Endothelial cell of umbilical vein (primary cell): ENCODE results near the gene CARMIL1. TPM values are rescaled to one million over a fixed set of nuclear protein-coding genes. Genes with fewer than 3 reads are reported as not detected.

Source experiments
- BruUV-seq: library from RNA; stranded (reverse); fragments of 400-500 nt; replicated peaks from 2 replicates; lab custom pipeline; 2021; lab: Mats Ljungman, UMichigan
- CTCF ChIA-PET: fragments of 300-600, 350-600 bp; sonication (Branson Sonifier 250); formaldehyde crosslinking; loops from one replicate; lab custom pipeline; 2021; ENCODE audit warnings: antibody characterized with exemption, inconsistent platforms; lab: Charles Lee
- POLR2A ChIA-PET: fragments of 300-600, 350-600 bp; sonication (Branson Sonifier 250); formaldehyde crosslinking; loops from one replicate; lab custom pipeline; 2021; ENCODE audit warnings: antibody characterized with exemption, inconsistent platforms; lab: Charles Lee
- DNase-seq: peaks from one replicate; pipeline ENCODE4 v3.0.0-alpha.2; 2011; ENCODE audit warnings: low read depth, low spot score
- FAIRE-seq: peaks from 2 replicates; lab custom pipeline; 2011; peaks lifted over from hg19 to GRCh38; lab: Jason Lieb, UNC
- H2AFZ ChIP-seq: 2 replicates; pipeline ENCODE4 v1.6.0; 2012; ENCODE audit warnings: low read depth, low read length, control low read depth, inconsistent platforms
- H3K27ac ChIP-seq: 2 replicates; pipeline ENCODE4 v1.5.1; 2011; ENCODE audit warnings: low read depth, mild to moderate bottlenecking, control low read depth, low read length, moderate library complexity; ENCODE audit not compliant: insufficient read depth
- H3K27me3 ChIP-seq, 2 experiments: 2 replicates each; pipeline versions ENCODE4 v1.6.0 to v1.6.1; 2011; ENCODE audit warnings: low read length in 2 of 2, mixed read lengths in 1 of 2; ENCODE audit not compliant: control insufficient read depth in 2 of 2, insufficient read depth in 2 of 2
- H3K36me3 ChIP-seq, 2 experiments: 2 replicates in 1 of 2; 3 replicates in 1 of 2; pipeline ENCODE4 v1.5.1; 2011; ENCODE audit warnings: low read length in 2 of 2, mild to moderate bottlenecking in 1 of 2, moderate library complexity in 1 of 2; ENCODE audit not compliant: control insufficient read depth in 2 of 2, insufficient read depth in 2 of 2; ENCODE audit errors: extremely low read depth in 1 of 2
- H3K4me1 ChIP-seq: 3 replicates; pipeline ENCODE4 v1.5.1; 2011; ENCODE audit warnings: mild to moderate bottlenecking, low read length; ENCODE audit not compliant: control insufficient read depth, insufficient read depth; ENCODE audit errors: extremely low read depth
- H3K4me2 ChIP-seq: 2 replicates; pipeline ENCODE4 v1.6.1; 2011; ENCODE audit warnings: low read length, control low read depth, mixed read lengths; ENCODE audit not compliant: insufficient read depth
- H3K4me3 ChIP-seq, 3 experiments: fragments of 200-600 bp in 1 of 3; sonication (generic), shearing (Covaris generic) in 1 of 3; replicated peaks in 1 of 3; 2 replicates each; pipeline ENCODE4 v1.5.1; 2011 to 2016; ENCODE audit warnings: control low read depth in 3 of 3, low read length in 3 of 3, mild to moderate bottlenecking in 2 of 3, inconsistent platforms in 1 of 3, low read depth in 1 of 3, moderate library complexity in 1 of 3; ENCODE audit not compliant: insufficient read depth in 1 of 3
- H3K79me2 ChIP-seq: 2 replicates; pipeline ENCODE4 v1.6.0; 2012; ENCODE audit warnings: low read length, inconsistent platforms; ENCODE audit not compliant: control insufficient read depth, insufficient read depth
- H3K9ac ChIP-seq: replicated peaks from 2 replicates; pipeline ENCODE3; 2011; ENCODE audit warnings: low read length, control low read depth; ENCODE audit not compliant: insufficient read depth; ENCODE audit errors: extremely low read depth
- H3K9me1 ChIP-seq: replicated peaks from 3 replicates; pipeline ENCODE4 v1.6.0; 2011; ENCODE audit warnings: mild to moderate bottlenecking, low read length; ENCODE audit not compliant: control insufficient read depth, insufficient read depth; ENCODE audit errors: extremely low read depth
- H3K9me3 ChIP-seq: replicated peaks from 2 replicates; pipeline ENCODE4 v1.5.1; 2012; ENCODE audit warnings: low read length, inconsistent platforms; ENCODE audit not compliant: control insufficient read depth, insufficient read depth
- H4K20me1 ChIP-seq: replicated peaks from 2 replicates; pipeline ENCODE3; 2011; ENCODE audit warnings: mild to moderate bottlenecking, low read length; ENCODE audit not compliant: control insufficient read depth, insufficient read depth; ENCODE audit errors: extremely low read depth
- CTCF ChIP-seq, 2 donors: IDR thresholded peaks; 1 replicate in 1 of 2; 2 replicates in 1 of 2; pipeline ENCODE4 v1.5.1; 2011; ENCODE audit warnings: low read length in 2 of 2, mild to moderate bottlenecking in 2 of 2, moderate library complexity in 2 of 2, control low read depth in 1 of 2, inconsistent platforms in 1 of 2, low read depth in 1 of 2; ENCODE audit not compliant: insufficient read depth in 1 of 2; ENCODE audit errors: extremely low read depth in 1 of 2
- EZH2 ChIP-seq: IDR thresholded peaks from 2 replicates; pipeline ENCODE4 v1.6.1; 2012; ENCODE audit warnings: borderline replicate concordance, low read depth, mild to moderate bottlenecking, moderate library complexity, low read length, inconsistent platforms; ENCODE audit not compliant: severe bottlenecking
- FOS ChIP-seq: IDR thresholded peaks from 2 replicates; pipeline ENCODE4 v1.6.1; 2011; ENCODE audit warnings: mild to moderate bottlenecking, low read length, moderate library complexity, borderline replicate concordance; ENCODE audit not compliant: insufficient read depth
- GATA2 ChIP-seq: IDR thresholded peaks from 2 replicates; pipeline ENCODE4 v1.7.0; 2011; ENCODE audit warnings: low read depth, mild to moderate bottlenecking, moderate library complexity, mixed read lengths, low read length; ENCODE audit not compliant: insufficient read length, insufficient read depth
- JUN ChIP-seq: IDR thresholded peaks from 2 replicates; pipeline ENCODE4 v1.6.1; 2011; ENCODE audit warnings: borderline replicate concordance, low read depth; ENCODE audit not compliant: insufficient read length, insufficient read depth
- MAX ChIP-seq: IDR thresholded peaks from 2 replicates; pipeline ENCODE4 v1.6.1; 2011; ENCODE audit not compliant: insufficient read depth, insufficient read length
- MYC ChIP-seq: IDR thresholded peaks from one replicate; pipeline ENCODE4 v1.6.1; 2011; ENCODE audit warnings: mild to moderate bottlenecking, low read depth, low read length
- POLR2A ChIP-seq: IDR thresholded peaks from 2 replicates; pipeline ENCODE4 v1.6.1; 2012; ENCODE audit warnings: low read depth, mild to moderate bottlenecking, control low read depth, low read length
- POLR2AphosphoS5 ChIP-seq: IDR thresholded peaks from 2 replicates; pipeline ENCODE4 v1.6.1; 2012; ENCODE audit warnings: low read depth, mild to moderate bottlenecking, control low read depth, low read length, moderate library complexity; ENCODE audit not compliant: insufficient read depth
- dilution Hi-C: fragments of 300-500 bp; cut with MboI; formaldehyde crosslinking; loops from one replicate; pipeline ENCODE4 v1.15.0; 2019; ENCODE audit warnings: low sequenced_read_pairs; ENCODE audit not compliant: extremely low pct_ligation_motif_present
- intact Hi-C: fragments of 100-400 bp; cut with micrococcal nuclease; formaldehyde crosslinking; loops from one replicate; pipeline ENCODE4 v1.10.0; 2022
- polyA plus RNA-seq, 4 experiments: library from polyadenylated mRNA; depleted of rRNA in 3 of 4; stranded (reverse) in 3 of 4; unstranded in 1 of 4; fragments of >200 nt; gene quantifications; 2 replicates each; pipeline versions ENCODE4 v1.2.1 to v1.2.3, GENCODE V29; 2011 to 2012; ENCODE audit warnings: missing spikeins in 1 of 4
- total RNA-seq: library from RNA; stranded (reverse); gene quantifications from 2 replicates; pipeline ENCODE4 v1.2.3, GENCODE V29; 2021

The CARMIL1 gene
- total and polyA plus RNA-seq, 2 donors (not counting 3 experiments of a cell fraction or from before 2014, with no cell fraction given), result 1.3 to 8.7 TPM

GRCh38 chr6:25344827-25345226 is 65.7 kb downstream of the CARMIL1 start:
- Histone ChIP-seq H3K9me1 (no peaks in the 10 kb centered on the region), H3K4me2 (no peak overlapping the region), H3K79me2 (no peaks in the 10 kb centered on the region), H4K20me1 (no peaks in the 10 kb centered on the region), H3K4me1 (no peaks in the 10 kb centered on the region), H3K4me3 (no peak overlapping the region), H3K9ac (no peak overlapping the region), H2AFZ (no peak overlapping the region), H3K9me3 (no peaks in the 10 kb centered on the region), H3K27me3 (no peaks in the 10 kb centered on the region), H3K36me3 (no peaks in the 10 kb centered on the region), H3K27ac (no peak overlapping the region)
- intact Hi-C loops (no loop called here), dilution Hi-C loops (no loop called here)
- ChIA-PET POLR2A (no interaction called here), CTCF (no interaction called here)
- TF ChIP-seq POLR2A (no peak), CTCF (IDR thresholded peaks at IDR 0.05; ENCODE audit: extremely low read depth in 1 of 2, insufficient read depth in 1 of 2, low read depth in 1 of 2, low read length in 2 of 2) (no peak), MAX (no peak), POLR2AphosphoS5 (no peak), FOS (no peak), EZH2 (no peak), GATA2 (no peak), MYC (no peak), JUN (no peak)
- no TSS peak for BruUV-seq
- DNase-seq, result no peak
- FAIRE-seq, result no peak
